Measurements from ENCODE around the gene SLC51B.

DNA sequence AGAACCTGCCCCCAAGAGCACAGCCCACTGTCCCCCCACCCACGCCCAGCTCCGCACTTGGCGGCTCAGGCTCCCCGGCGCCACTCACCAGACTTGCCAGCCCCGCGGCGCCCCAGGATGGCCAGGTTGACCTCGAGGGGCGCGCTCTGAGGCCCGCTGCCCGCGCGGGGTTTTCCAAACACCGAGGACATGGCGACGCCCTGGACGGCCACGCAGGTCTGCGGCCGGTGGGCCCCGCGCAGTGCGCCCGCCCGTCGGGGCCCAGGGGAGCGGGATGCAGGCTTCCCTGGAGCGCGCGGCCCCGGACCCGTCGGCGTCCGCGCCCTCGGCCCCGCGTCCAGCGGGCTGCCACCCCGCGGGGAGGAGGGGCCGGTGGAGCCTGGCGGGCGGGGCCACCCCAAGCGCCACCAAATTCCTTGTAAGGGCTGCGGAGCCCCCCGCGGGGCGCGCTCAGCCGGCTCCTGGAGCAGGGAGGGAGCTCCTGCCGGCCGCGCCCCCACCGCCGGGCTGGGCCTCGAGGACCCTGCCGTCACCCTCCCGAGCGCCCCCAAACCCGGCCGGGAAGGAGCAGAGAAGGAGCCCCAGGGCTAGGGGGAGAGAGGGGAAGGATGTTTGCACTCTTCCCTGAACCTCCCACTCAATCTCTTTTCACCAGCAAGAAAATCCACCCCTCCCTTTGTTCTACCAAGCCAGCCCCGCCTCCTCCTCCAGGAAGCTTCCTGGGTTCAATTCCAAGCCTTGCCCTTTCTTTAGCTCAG lies 22.6 kb downstream of the SLC51B start, which contains the start of gene RASL12:
- TF ChIP-seq, protein P1, sequence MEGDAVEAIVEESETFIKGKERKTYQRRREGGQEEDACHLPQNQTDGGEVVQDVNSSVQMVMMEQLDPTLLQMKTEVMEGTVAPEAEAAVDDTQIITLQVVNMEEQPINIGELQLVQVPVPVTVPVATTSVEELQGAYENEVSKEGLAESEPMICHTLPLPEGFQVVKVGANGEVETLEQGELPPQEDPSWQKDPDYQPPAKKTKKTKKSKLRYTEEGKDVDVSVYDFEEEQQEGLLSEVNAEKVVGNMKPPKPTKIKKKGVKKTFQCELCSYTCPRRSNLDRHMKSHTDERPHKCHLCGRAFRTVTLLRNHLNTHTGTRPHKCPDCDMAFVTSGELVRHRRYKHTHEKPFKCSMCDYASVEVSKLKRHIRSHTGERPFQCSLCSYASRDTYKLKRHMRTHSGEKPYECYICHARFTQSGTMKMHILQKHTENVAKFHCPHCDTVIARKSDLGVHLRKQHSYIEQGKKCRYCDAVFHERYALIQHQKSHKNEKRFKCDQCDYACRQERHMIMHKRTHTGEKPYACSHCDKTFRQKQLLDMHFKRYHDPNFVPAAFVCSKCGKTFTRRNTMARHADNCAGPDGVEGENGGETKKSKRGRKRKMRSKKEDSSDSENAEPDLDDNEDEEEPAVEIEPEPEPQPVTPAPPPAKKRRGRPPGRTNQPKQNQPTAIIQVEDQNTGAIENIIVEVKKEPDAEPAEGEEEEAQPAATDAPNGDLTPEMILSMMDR (IDR thresholded peaks at IDR 0.05; ENCODE audit: low read depth, low read length) = no peak
- TF ChIP-seq EZH2phosphoT487 (IDR thresholded peaks at IDR 0.05; ENCODE audit: low read depth) = no peak
